ENCODE results near the gene METTL24. TPM values are rescaled to one million over a fixed set of nuclear protein-coding genes. Genes with fewer than 3 reads are reported as not detected.

METTL24 gene
- total and polyA plus RNA-seq, 7 donors = 0.04 TPM; not detected in 6

DNA sequence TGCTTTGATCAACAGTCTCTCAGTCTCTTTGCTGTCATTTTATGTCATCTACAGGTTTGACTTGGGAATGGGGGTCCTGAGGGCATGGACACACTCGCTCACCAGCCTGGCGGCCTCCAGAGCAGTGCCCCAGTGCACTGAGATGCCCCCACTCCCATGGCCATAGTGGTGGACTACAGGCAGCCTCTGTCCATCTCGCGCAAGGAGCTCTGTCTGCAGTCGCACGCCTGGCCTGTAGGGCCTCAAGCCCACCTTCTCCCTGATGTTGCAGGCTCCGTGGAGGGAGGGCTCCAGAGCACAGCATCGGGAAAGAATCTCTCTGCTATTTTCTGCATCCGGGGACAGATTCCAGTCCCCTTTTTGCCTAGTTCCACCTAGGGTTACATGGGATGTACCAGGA lies 34.6 kb upstream of the METTL24 start:
- ATAC-seq (no peak), DNase-seq (no peak)
- TF ChIP-seq, protein P1, sequence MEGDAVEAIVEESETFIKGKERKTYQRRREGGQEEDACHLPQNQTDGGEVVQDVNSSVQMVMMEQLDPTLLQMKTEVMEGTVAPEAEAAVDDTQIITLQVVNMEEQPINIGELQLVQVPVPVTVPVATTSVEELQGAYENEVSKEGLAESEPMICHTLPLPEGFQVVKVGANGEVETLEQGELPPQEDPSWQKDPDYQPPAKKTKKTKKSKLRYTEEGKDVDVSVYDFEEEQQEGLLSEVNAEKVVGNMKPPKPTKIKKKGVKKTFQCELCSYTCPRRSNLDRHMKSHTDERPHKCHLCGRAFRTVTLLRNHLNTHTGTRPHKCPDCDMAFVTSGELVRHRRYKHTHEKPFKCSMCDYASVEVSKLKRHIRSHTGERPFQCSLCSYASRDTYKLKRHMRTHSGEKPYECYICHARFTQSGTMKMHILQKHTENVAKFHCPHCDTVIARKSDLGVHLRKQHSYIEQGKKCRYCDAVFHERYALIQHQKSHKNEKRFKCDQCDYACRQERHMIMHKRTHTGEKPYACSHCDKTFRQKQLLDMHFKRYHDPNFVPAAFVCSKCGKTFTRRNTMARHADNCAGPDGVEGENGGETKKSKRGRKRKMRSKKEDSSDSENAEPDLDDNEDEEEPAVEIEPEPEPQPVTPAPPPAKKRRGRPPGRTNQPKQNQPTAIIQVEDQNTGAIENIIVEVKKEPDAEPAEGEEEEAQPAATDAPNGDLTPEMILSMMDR (IDR thresholded peaks at IDR 0.05) = no peak
- Histone ChIP-seq H3K27ac (no peak overlapping the region), H3K4me1 (no peaks in the 10 kb centered on the region), H3K27me3 (ENCODE audit: insufficient read depth in 3 of 3, low read length in 2 of 3) (no peaks in the 10 kb centered on the region), H3K36me3 (ENCODE audit: insufficient read depth in 1 of 2, low read depth in 1 of 2) (peaks cover 0 to 21% of the 10 kb centered on the region in 2 donors), H3K9me3 (no peaks in the 10 kb centered on the region), H3K4me3 (no peak overlapping the region)
- WGBS, 3 donors = 62 to 70% (median 66%) methylated on average over 9 of the region's 9 CpGs
- intact Hi-C loops (cut with DNase I) = loop anchor here (5.0 to 10.0 kb wide), 2 partner anchors 685 to 688 kb away; no protein-coding TSS in a partner anchor

DNA sequence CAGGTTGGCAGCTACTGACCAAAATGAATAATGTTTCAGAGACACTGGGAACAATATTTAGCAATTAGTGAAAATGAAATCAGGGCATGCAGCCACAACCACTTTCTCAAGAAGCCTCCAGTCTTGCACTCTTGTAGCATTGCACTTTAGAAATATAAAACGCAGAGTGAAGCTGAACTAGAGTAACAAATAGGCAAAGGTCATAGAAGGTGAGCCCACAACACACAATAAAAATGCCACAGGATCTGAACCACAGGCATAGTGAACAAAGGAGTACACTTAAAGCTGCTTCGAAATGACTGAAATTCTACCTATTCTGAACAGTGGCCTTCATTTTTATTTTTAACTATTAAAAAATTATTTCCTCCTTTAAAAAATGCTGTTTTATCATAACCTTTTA lies 32.3 kb upstream of the METTL24 start:
- Histone ChIP-seq H3K27me3 (ENCODE audit: insufficient read depth in 3 of 3, low read length in 2 of 3) (no peaks in the 10 kb centered on the region), H3K4me1 (no peaks in the 10 kb centered on the region), H3K36me3 (ENCODE audit: insufficient read depth in 1 of 2, low read depth in 1 of 2) (peaks cover 0 to 17% of the 10 kb centered on the region in 2 donors), H3K4me3 (no peak overlapping the region), H3K9me3 (no peaks in the 10 kb centered on the region), H3K27ac (no peak overlapping the region)
- intact Hi-C loops (cut with DNase I) = loop anchor here (2.0 to 10.0 kb wide), 3 partner anchors 212 to 686 kb away; partner anchors contain the start of gene WASF1 (in 1 of the 2)
- WGBS, 3 donors = 32 to 41% (median 36%) methylated on average over 2 of the region's 2 CpGs
- DNase-seq (no peak), ATAC-seq (no peak)
- TF ChIP-seq, protein P1 (IDR thresholded peaks at IDR 0.05) = no peak

DNA sequence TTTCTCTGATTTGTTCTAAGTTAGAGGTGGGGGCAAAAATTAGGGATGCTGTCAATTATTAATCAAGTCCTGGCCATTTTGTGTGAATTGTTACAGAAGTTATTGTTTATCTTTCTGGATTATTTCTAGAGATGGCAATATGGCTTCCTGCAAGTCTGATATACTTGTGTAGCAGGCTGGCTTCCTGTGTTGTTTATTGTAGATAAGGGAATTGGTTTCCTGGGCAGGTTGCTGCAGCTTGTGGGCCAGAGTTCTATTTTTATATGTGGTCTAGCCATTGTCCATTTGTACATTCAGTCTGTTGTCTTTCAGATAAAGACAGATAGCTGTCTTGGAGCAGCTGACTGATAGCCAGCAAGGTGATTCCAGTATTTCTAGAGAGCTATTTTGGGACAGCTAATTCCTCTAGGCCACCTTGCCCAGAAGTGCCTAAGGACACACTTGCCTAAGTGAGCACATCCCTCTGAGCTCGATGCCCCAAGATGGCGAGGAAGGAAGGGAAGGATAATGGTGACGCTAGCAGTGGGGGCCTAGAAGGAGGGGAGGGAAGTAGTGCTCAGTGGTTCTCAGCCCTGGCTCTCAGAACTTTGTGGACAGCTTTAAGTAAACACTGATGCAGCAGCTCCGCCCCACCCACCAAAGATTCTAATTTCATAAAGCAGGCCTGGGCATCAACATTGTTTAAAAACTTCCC lies 31.7 kb upstream of the METTL24 start:
- Histone ChIP-seq H3K36me3 (ENCODE audit: insufficient read depth in 1 of 2, low read depth in 1 of 2) (peaks cover 0 to 14% of the 10 kb centered on the region in 2 donors), H3K9me3 (no peaks in the 10 kb centered on the region), H3K27ac (no peak overlapping the region), H3K27me3 (ENCODE audit: insufficient read depth in 3 of 3, low read length in 2 of 3) (no peaks in the 10 kb centered on the region), H3K4me1 (no peaks in the 10 kb centered on the region), H3K4me3 (no peak overlapping the region)
- no peak for DNase-seq
- ATAC-seq = no peak
- 73 to 81% (median 80%) methylated on average over 4 of the region's 4 CpGs for WGBS, 3 donors
- TF ChIP-seq, protein P1 (IDR thresholded peaks at IDR 0.05) = no peak
- intact Hi-C loops (cut with DNase I) = loop anchor here (2.0 to 10.0 kb wide), 4 partner anchors 211 to 685 kb away; partner anchors contain the start of gene WASF1 (in 1 of the 2)

DNA sequence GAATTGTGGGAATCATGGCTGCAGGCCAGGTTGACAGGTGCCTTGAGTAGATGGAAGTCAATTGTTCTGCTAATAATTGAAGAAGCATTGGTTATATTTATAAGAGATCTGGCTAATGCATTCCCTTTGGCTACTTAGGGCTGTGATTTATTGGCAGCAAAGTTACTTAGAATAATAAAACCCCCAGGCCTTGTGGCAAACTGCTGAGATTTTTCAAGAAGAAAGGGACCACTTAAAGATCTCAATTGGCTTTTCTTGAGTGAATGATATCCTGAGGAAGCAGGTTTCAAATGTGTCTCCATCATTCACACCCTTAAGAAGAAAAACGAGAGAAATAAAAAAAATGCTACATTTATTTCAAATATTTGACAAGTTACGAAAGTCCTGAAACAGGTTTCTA lies 29.8 kb upstream of the METTL24 start:
- no peaks in the 10 kb centered on the region for H3K27me3 ChIP-seq (ENCODE audit: insufficient read depth in 3 of 3, low read length in 2 of 3)
- no peaks in the 10 kb centered on the region for H3K9me3 ChIP-seq
- no peaks in the 10 kb centered on the region for H3K4me1 ChIP-seq
- DNase-seq (no peak), ATAC-seq (no peak)
- WGBS, 3 donors = 62 to 78% (median 77%) methylated on average over 2 of the region's 2 CpGs
- no peak overlapping the region for H3K4me3 ChIP-seq
- TF ChIP-seq, protein P1 (IDR thresholded peaks at IDR 0.05) = no peak
- intact Hi-C loops (cut with DNase I) = loop anchor here in 1 of 2 donors (5.0 kb wide), 1 partner anchor 336 kb away; no protein-coding TSS in a partner anchor
- H3K36me3 ChIP-seq (ENCODE audit: insufficient read depth in 1 of 2, low read depth in 1 of 2) = peaks cover 0 to 11% of the 10 kb centered on the region in 2 donors
- H3K27ac ChIP-seq = no peak overlapping the region
